Endothelial cell of umbilical vein (primary cell): ENCODE measurements around the gene TGFBR2. TPM values are rescaled to one million over a fixed set of nuclear protein-coding genes. Genes with fewer than 3 reads are reported as not detected.
A peak's percentile ranks its signal among the peaks of the same experiment; 100 is the strongest.

Source experiments
- BruUV-seq: library from RNA; stranded (reverse); fragments of 400-500 nt; replicated peaks from 2 replicates; lab custom pipeline; 2021; lab: Mats Ljungman, UMichigan
- CTCF ChIA-PET: fragments of 300-600, 350-600 bp; sonication (Branson Sonifier 250); formaldehyde crosslinking; loops from one replicate; lab custom pipeline; 2021; ENCODE audit warnings: antibody characterized with exemption, inconsistent platforms; lab: Charles Lee
- POLR2A ChIA-PET: fragments of 300-600, 350-600 bp; sonication (Branson Sonifier 250); formaldehyde crosslinking; loops from one replicate; lab custom pipeline; 2021; ENCODE audit warnings: antibody characterized with exemption, inconsistent platforms; lab: Charles Lee
- DNase-seq: peaks from one replicate; pipeline ENCODE4 v3.0.0-alpha.2; 2011; ENCODE audit warnings: low read depth, low spot score
- FAIRE-seq: peaks from 2 replicates; lab custom pipeline; 2011; peaks lifted over from hg19 to GRCh38; lab: Jason Lieb, UNC
- H2AFZ ChIP-seq: 2 replicates; pipeline ENCODE4 v1.6.0; 2012; ENCODE audit warnings: low read depth, low read length, control low read depth, inconsistent platforms
- H3K27ac ChIP-seq: 2 replicates; pipeline ENCODE4 v1.5.1; 2011; ENCODE audit warnings: low read depth, mild to moderate bottlenecking, control low read depth, low read length, moderate library complexity; ENCODE audit not compliant: insufficient read depth
- H3K27me3 ChIP-seq, 2 experiments: 2 replicates each; pipeline versions ENCODE4 v1.6.0 to v1.6.1; 2011; ENCODE audit warnings: low read length in 2 of 2, mixed read lengths in 1 of 2; ENCODE audit not compliant: control insufficient read depth in 2 of 2, insufficient read depth in 2 of 2
- H3K36me3 ChIP-seq, 2 experiments: 2 replicates in 1 of 2; 3 replicates in 1 of 2; pipeline ENCODE4 v1.5.1; 2011; ENCODE audit warnings: low read length in 2 of 2, mild to moderate bottlenecking in 1 of 2, moderate library complexity in 1 of 2; ENCODE audit not compliant: control insufficient read depth in 2 of 2, insufficient read depth in 2 of 2; ENCODE audit errors: extremely low read depth in 1 of 2
- H3K4me1 ChIP-seq: 3 replicates; pipeline ENCODE4 v1.5.1; 2011; ENCODE audit warnings: mild to moderate bottlenecking, low read length; ENCODE audit not compliant: control insufficient read depth, insufficient read depth; ENCODE audit errors: extremely low read depth
- H3K4me2 ChIP-seq: 2 replicates; pipeline ENCODE4 v1.6.1; 2011; ENCODE audit warnings: low read length, control low read depth, mixed read lengths; ENCODE audit not compliant: insufficient read depth
- H3K4me3 ChIP-seq, 3 experiments: fragments of 200-600 bp in 1 of 3; sonication (generic), shearing (Covaris generic) in 1 of 3; replicated peaks in 1 of 3; 2 replicates each; pipeline ENCODE4 v1.5.1; 2011 to 2016; ENCODE audit warnings: control low read depth in 3 of 3, low read length in 3 of 3, mild to moderate bottlenecking in 2 of 3, inconsistent platforms in 1 of 3, low read depth in 1 of 3, moderate library complexity in 1 of 3; ENCODE audit not compliant: insufficient read depth in 1 of 3
- H3K79me2 ChIP-seq: 2 replicates; pipeline ENCODE4 v1.6.0; 2012; ENCODE audit warnings: low read length, inconsistent platforms; ENCODE audit not compliant: control insufficient read depth, insufficient read depth
- H3K9ac ChIP-seq: replicated peaks from 2 replicates; pipeline ENCODE3; 2011; ENCODE audit warnings: low read length, control low read depth; ENCODE audit not compliant: insufficient read depth; ENCODE audit errors: extremely low read depth
- H3K9me1 ChIP-seq: replicated peaks from 3 replicates; pipeline ENCODE4 v1.6.0; 2011; ENCODE audit warnings: mild to moderate bottlenecking, low read length; ENCODE audit not compliant: control insufficient read depth, insufficient read depth; ENCODE audit errors: extremely low read depth
- H3K9me3 ChIP-seq: replicated peaks from 2 replicates; pipeline ENCODE4 v1.5.1; 2012; ENCODE audit warnings: low read length, inconsistent platforms; ENCODE audit not compliant: control insufficient read depth, insufficient read depth
- H4K20me1 ChIP-seq: replicated peaks from 2 replicates; pipeline ENCODE3; 2011; ENCODE audit warnings: mild to moderate bottlenecking, low read length; ENCODE audit not compliant: control insufficient read depth, insufficient read depth; ENCODE audit errors: extremely low read depth
- FOS ChIP-seq: IDR thresholded peaks from 2 replicates; pipeline ENCODE4 v1.6.1; 2011; ENCODE audit warnings: mild to moderate bottlenecking, low read length, moderate library complexity, borderline replicate concordance; ENCODE audit not compliant: insufficient read depth
- JUN ChIP-seq: IDR thresholded peaks from 2 replicates; pipeline ENCODE4 v1.6.1; 2011; ENCODE audit warnings: borderline replicate concordance, low read depth; ENCODE audit not compliant: insufficient read length, insufficient read depth
- MYC ChIP-seq: IDR thresholded peaks from one replicate; pipeline ENCODE4 v1.6.1; 2011; ENCODE audit warnings: mild to moderate bottlenecking, low read depth, low read length
- POLR2AphosphoS5 ChIP-seq: IDR thresholded peaks from 2 replicates; pipeline ENCODE4 v1.6.1; 2012; ENCODE audit warnings: low read depth, mild to moderate bottlenecking, control low read depth, low read length, moderate library complexity; ENCODE audit not compliant: insufficient read depth
- dilution Hi-C: fragments of 300-500 bp; cut with MboI; formaldehyde crosslinking; loops from one replicate; pipeline ENCODE4 v1.15.0; 2019; ENCODE audit warnings: low sequenced_read_pairs; ENCODE audit not compliant: extremely low pct_ligation_motif_present
- intact Hi-C: fragments of 100-400 bp; cut with micrococcal nuclease; formaldehyde crosslinking; loops from one replicate; pipeline ENCODE4 v1.10.0; 2022
- polyA plus RNA-seq, 4 experiments: library from polyadenylated mRNA; depleted of rRNA in 3 of 4; stranded (reverse) in 3 of 4; unstranded in 1 of 4; fragments of >200 nt; gene quantifications; 2 replicates each; pipeline versions ENCODE4 v1.2.1 to v1.2.3, GENCODE V29; 2011 to 2012; ENCODE audit warnings: missing spikeins in 1 of 4
- total RNA-seq: library from RNA; stranded (reverse); gene quantifications from 2 replicates; pipeline ENCODE4 v1.2.3, GENCODE V29; 2021

Gene TGFBR2
- total and polyA plus RNA-seq, 2 donors (not counting 3 experiments of a cell fraction or from before 2014, with no cell fraction given) = 227 to 250 TPM

DNA sequence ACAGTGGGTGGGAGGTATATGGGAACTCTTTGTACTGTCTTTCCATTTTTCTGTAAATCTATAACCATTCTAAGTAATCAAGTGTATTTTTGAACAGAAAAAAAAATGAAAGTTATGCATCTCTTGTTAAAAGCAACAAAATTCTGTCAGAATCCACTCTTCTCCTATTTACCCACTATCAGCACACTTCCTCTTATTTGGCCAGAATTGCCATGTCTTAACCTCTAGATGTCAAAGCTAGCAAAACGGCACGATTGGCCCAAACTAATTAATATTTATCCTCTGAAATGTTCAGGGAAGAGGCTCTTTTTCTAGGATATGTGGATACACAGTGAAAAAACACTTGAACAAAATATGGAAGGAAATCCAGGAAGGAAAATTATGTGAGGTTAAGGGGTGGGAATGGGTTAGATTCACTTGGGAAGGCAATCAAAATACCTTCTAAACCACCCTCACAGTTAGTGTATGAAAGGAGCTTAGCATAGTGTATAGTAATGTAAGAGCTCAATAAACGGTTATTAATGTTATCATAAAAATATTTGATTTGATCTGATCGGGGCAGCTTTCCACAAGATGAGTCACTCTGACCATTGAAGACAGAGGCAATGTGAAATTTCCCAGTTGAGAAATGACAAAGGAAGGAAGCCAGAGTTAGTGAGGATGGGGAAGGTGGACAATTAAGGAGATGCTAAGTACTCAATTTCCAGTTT is 20.1 kb upstream of the TGFBR2 start:
- BruUV-seq = no TSS peak
- H4K20me1 ChIP-seq = no peaks in the 10 kb centered on the region
- no peaks in the 10 kb centered on the region for H3K9me3 ChIP-seq
- TF ChIP-seq FOS (peak; percentile 37), JUN (no peak)
- peak; percentile 42 for FAIRE-seq
- POLR2A ChIA-PET = no interaction called here
- intact Hi-C loops (no loop called here), dilution Hi-C loops (no loop called here)
- no peaks in the 10 kb centered on the region for H3K36me3 ChIP-seq
- H2AFZ ChIP-seq = no peak overlapping the region
- no peaks in the 10 kb centered on the region for H3K4me1 ChIP-seq
- H3K4me2 ChIP-seq = no peak overlapping the region
- CTCF ChIA-PET = no interaction called here
- no peaks in the 10 kb centered on the region for H3K9me1 ChIP-seq
- H3K9ac ChIP-seq = no peak overlapping the region
- no peak overlapping the region for H3K4me3 ChIP-seq
- H3K79me2 ChIP-seq = no peaks in the 10 kb centered on the region
- H3K27ac ChIP-seq = no peak overlapping the region
- no peaks in the 10 kb centered on the region for H3K27me3 ChIP-seq
- DNase-seq = no peak

DNA sequence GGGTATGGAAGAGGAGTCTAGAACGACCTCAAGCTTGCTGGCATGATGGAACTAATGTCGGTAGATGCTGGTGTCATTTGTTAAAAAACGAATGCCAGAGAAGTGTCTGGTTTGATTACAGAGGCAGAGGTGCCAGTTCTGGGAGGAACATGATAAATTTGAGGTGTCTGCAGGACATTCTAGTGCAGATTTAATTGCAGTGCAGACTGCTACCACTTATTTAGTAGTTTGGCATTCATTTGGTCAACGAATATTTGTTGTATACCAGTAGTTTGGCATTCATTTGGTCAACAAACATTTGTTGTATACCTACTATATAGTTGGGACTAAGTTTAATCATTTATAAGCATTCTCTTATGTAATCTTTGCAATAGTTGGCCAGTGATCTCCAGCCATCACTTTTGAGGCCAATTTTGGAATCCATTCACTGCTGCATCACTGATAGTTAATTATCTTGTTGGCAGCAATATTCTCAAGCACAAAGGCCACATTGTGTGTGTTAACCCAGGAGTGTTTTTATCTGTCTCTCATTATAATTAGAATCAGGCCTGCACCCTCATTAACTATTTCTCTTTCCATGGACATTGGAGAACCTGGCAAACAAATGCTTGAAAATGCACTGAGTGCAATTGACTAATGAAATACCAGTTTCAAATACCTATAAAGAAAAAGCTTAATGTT is 19.5 kb upstream of the TGFBR2 start:
- DNase-seq = no peak
- Histone ChIP-seq H4K20me1 (no peaks in the 10 kb centered on the region), H3K4me2 (no peak overlapping the region), H3K27ac (no peak overlapping the region), H3K27me3 (no peaks in the 10 kb centered on the region), H3K9me3 (no peaks in the 10 kb centered on the region), H3K36me3 (no peaks in the 10 kb centered on the region), H3K4me3 (no peak overlapping the region), H3K79me2 (no peaks in the 10 kb centered on the region), H2AFZ (no peak overlapping the region), H3K4me1 (no peaks in the 10 kb centered on the region), H3K9ac (no peak overlapping the region), H3K9me1 (no peaks in the 10 kb centered on the region)
- intact Hi-C loops = no loop called here
- dilution Hi-C loops = no loop called here
- POLR2A ChIA-PET = no interaction called here
- FAIRE-seq = no peak
- TF ChIP-seq POLR2AphosphoS5 (no peak), MYC (no peak), FOS (peak; percentile 3)
- no TSS peak for BruUV-seq
- CTCF ChIA-PET = no interaction called here
